HepG2 (cell line): ENCODE data around the gene GARIN3. TPM values are rescaled to one million over a fixed set of nuclear protein-coding genes. Genes with fewer than 3 reads are reported as not detected.

ENCODE experiments used
- ATF6 ChIP-seq: sonication (generic); formaldehyde crosslinking; conservative IDR thresholded peaks from 2 replicates; pipeline ENCODE4 v1.4.0; 2020; ENCODE audit warnings: missing genetic modification reagents
- CBX1 ChIP-seq: IDR thresholded peaks from one replicate; pipeline ENCODE4 v1.6.1; 2016; ENCODE audit warnings: antibody characterized with exemption, low read depth
- CERS6 ChIP-seq: sonication (generic); formaldehyde crosslinking; IDR thresholded peaks from 2 replicates; pipeline ENCODE4 v1.5.0; 2020; ENCODE audit warnings: missing genetic modification reagents
- ELF1 ChIP-seq: sonication (generic); formaldehyde crosslinking; IDR thresholded peaks from 2 replicates; pipeline ENCODE4 v1.4.0; 2020; ENCODE audit warnings: missing genetic modification reagents
- FOXC1 ChIP-seq: sonication (generic); formaldehyde crosslinking; IDR thresholded peaks from 2 replicates; pipeline ENCODE4 v1.8.0; 2022; ENCODE audit warnings: mild to moderate bottlenecking, missing genetic modification reagents, borderline replicate concordance
- HNRNPH1 ChIP-seq: fragments of 200-400 bp; formaldehyde crosslinking; optimal IDR thresholded peaks from 2 replicates; pipeline ENCODE3; 2017; ENCODE audit warnings: mild to moderate bottlenecking, low read depth, low read length
- HNRNPL ChIP-seq: fragments of 200-400 bp; formaldehyde crosslinking; IDR thresholded peaks from 2 replicates; pipeline ENCODE4 v1.6.1; 2017; ENCODE audit warnings: mild to moderate bottlenecking, low read depth, low read length
- HOXA7 ChIP-seq: sonication (generic); formaldehyde crosslinking; IDR thresholded peaks from 2 replicates; pipeline ENCODE4 v1.8.1; 2022; ENCODE audit warnings: mild to moderate bottlenecking, missing genetic modification reagents, moderate library complexity
- JARID2 ChIP-seq: sonication (generic); formaldehyde crosslinking; IDR thresholded peaks from 2 replicates; pipeline ENCODE4 v1.8.1; 2023; ENCODE audit warnings: missing genetic modification reagents, inconsistent platforms; ENCODE audit not compliant: insufficient replicate concordance
- MXD3 ChIP-seq: IDR thresholded peaks from 2 replicates; pipeline ENCODE4 v1.6.1; 2016; ENCODE audit warnings: mild to moderate bottlenecking, missing biosample characterization, missing genetic modification reagents
- NFE2L2 ChIP-seq: fragments of 150-350 bp; IDR thresholded peaks from 2 replicates; pipeline ENCODE4 v1.6.1; 2014; ENCODE audit warnings: low read length
- POGK ChIP-seq: sonication (generic); formaldehyde crosslinking; conservative IDR thresholded peaks from 2 replicates; pipeline ENCODE4 v1.8.0; 2022; ENCODE audit warnings: mild to moderate bottlenecking, moderate library complexity, missing genetic modification reagents
- REL ChIP-seq: sonication (generic); formaldehyde crosslinking; conservative IDR thresholded peaks from 2 replicates; pipeline ENCODE4 v1.8.0; 2022; ENCODE audit warnings: mild to moderate bottlenecking, missing genetic modification reagents, moderate library complexity
- TARDBP ChIP-seq: sonication (generic); formaldehyde crosslinking; IDR thresholded peaks from 2 replicates; pipeline ENCODE4 v1.8.0; 2022; ENCODE audit warnings: mild to moderate bottlenecking, missing genetic modification reagents
- TRIM24 ChIP-seq: sonication (generic); formaldehyde crosslinking; IDR thresholded peaks from 2 replicates; pipeline ENCODE4 v1.8.0; 2022; ENCODE audit warnings: mild to moderate bottlenecking, missing genetic modification reagents
- ZBTB7B ChIP-seq: sonication (generic); formaldehyde crosslinking; IDR thresholded peaks from 2 replicates; pipeline ENCODE4 v1.4.0; 2020; ENCODE audit warnings: missing genetic modification reagents
- ZC3H4 ChIP-seq: sonication (generic); formaldehyde crosslinking; IDR thresholded peaks from 2 replicates; pipeline ENCODE4 v1.4.0; 2020; ENCODE audit warnings: missing genetic modification reagents, borderline replicate concordance
- ZFP91 ChIP-seq: sonication (generic); formaldehyde crosslinking; IDR thresholded peaks from 2 replicates; pipeline ENCODE4 v1.9.0; 2022; ENCODE audit warnings: missing genetic modification reagents, mild to moderate bottlenecking, borderline replicate concordance
- ZIK1 ChIP-seq: sonication (generic); formaldehyde crosslinking; IDR thresholded peaks from 2 replicates; pipeline ENCODE4 v1.5.0; 2020; ENCODE audit warnings: mild to moderate bottlenecking, low read depth, missing genetic modification reagents, borderline replicate concordance
- ZNF652 ChIP-seq: IDR thresholded peaks from 2 replicates; pipeline ENCODE4 v1.6.1; 2016; ENCODE audit warnings: low read depth, borderline replicate concordance
- ZSCAN22 ChIP-seq: sonication (generic); formaldehyde crosslinking; IDR thresholded peaks from 2 replicates; pipeline ENCODE4 v1.4.0; 2020; ENCODE audit warnings: mild to moderate bottlenecking, missing genetic modification reagents
- polyA plus RNA-seq, 8 experiments: library from polyadenylated mRNA; depleted of rRNA in 3 of 8; stranded (reverse) in 7 of 8; unstranded in 1 of 8; fragments of >200 nt; fragmentation: Illumina TruSeq in 4 of 8; extraction: Trizol in 4 of 8; gene quantifications; 2 replicates each; pipeline versions ENCODE4 v1.2.1 to v1.2.3, GENCODE V29; 2011 to 2016; ENCODE audit warnings: low read depth in 4 of 8, missing spikeins in 1 of 8, mixed read lengths in 1 of 8; ENCODE audit not compliant: insufficient read depth in 1 of 8
- total RNA-seq, 5 experiments: library from RNA; depleted of rRNA; stranded (reverse); fragments of >200 nt; fragmentation: Illumina TruSeq; extraction: Trizol; gene quantifications; 2 replicates each; pipeline ENCODE4 v1.2.3, GENCODE V29; 2016; ENCODE audit warnings: low read depth in 1 of 5

Gene GARIN3
- total and polyA plus RNA-seq, 2 of the 13 experiments (the other 11 are each of a cell fraction or from before 2014, with no cell fraction given): not detected

- peak; percentile 55; the same call in 1 of the 2 replicates for TF ChIP-seq MXD3 (CRISPR knock-in tag)
- TF ChIP-seq POGK: peak; percentile 45; the same call in 1 of the 2 replicates
- TF ChIP-seq JARID2: peak; percentile 47
- TF ChIP-seq ZNF652 (CRISPR knock-in tag): peak; percentile 54; the same call in 1 of the 2 replicates
- peak; percentile 59; the same call in 1 of the 2 replicates for TF ChIP-seq ZFP91
- no peak for TF ChIP-seq HOXA7
- TF ChIP-seq FOXC1: peak; percentile 61; the same call in 1 of the 2 replicates
- no peak for TF ChIP-seq REL (CRISPR knock-in tag)
- no peak for TF ChIP-seq ZC3H4 (CRISPR knock-in tag)
- no peak for TF ChIP-seq TRIM24 (CRISPR knock-in tag)
- no peak for TF ChIP-seq NFE2L2
- TF ChIP-seq HNRNPH1: peak; percentile 49
- TF ChIP-seq CBX1: peak; percentile 63
- TF ChIP-seq ATF6: no peak
- TF ChIP-seq TARDBP (CRISPR knock-in tag): no peak
- TF ChIP-seq ELF1 (CRISPR knock-in tag): peak; percentile 82
- TF ChIP-seq ZSCAN22 (CRISPR knock-in tag): no peak
- TF ChIP-seq ZIK1 (CRISPR knock-in tag): no peak
- no peak for TF ChIP-seq CERS6
- peak; percentile 56; the same call in 1 of the 2 replicates for TF ChIP-seq ZBTB7B
- 0 out of 2 replicates have a peak, but pooled peaks have one; percentile 34 for TF ChIP-seq HNRNPL
Measured at GRCh38 chr5:157142317-157143126, 23.5 kb downstream of the GARIN3 start, which contains the start of gene MED7 (continued).
